ENCODE results near the gene FEZF1.

Gene FEZF1

GRCh38 chr7:122273117-122273516, 31.4 kb downstream of the FEZF1 start:
- H4K20me1 ChIP-seq (ENCODE audit: insufficient read depth, low read length): no peaks in the 10 kb centered on the region
- no peak for TF ChIP-seq EZH2 (IDR thresholded peaks at IDR 0.05; ENCODE audit: borderline replicate concordance, low read length)
- TF ChIP-seq, protein P1, sequence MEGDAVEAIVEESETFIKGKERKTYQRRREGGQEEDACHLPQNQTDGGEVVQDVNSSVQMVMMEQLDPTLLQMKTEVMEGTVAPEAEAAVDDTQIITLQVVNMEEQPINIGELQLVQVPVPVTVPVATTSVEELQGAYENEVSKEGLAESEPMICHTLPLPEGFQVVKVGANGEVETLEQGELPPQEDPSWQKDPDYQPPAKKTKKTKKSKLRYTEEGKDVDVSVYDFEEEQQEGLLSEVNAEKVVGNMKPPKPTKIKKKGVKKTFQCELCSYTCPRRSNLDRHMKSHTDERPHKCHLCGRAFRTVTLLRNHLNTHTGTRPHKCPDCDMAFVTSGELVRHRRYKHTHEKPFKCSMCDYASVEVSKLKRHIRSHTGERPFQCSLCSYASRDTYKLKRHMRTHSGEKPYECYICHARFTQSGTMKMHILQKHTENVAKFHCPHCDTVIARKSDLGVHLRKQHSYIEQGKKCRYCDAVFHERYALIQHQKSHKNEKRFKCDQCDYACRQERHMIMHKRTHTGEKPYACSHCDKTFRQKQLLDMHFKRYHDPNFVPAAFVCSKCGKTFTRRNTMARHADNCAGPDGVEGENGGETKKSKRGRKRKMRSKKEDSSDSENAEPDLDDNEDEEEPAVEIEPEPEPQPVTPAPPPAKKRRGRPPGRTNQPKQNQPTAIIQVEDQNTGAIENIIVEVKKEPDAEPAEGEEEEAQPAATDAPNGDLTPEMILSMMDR (IDR thresholded peaks at IDR 0.05; ENCODE audit: low read length): no peak
- H3K9ac ChIP-seq (ENCODE audit: low read length): no peak overlapping the region
- no peaks in the 10 kb centered on the region for H3K27me3 ChIP-seq (ENCODE audit: insufficient read depth, low read length)
- no peaks in the 10 kb centered on the region for H3K4me1 ChIP-seq (ENCODE audit: insufficient read depth, low read length, severe bottlenecking)
- H3K4me2 ChIP-seq (ENCODE audit: low read length): no peak overlapping the region
- H3K4me3 ChIP-seq (ENCODE audit: low read depth, low read length, poor library complexity, severe bottlenecking): no peak overlapping the region
- no peaks in the 10 kb centered on the region for H3K79me2 ChIP-seq (ENCODE audit: insufficient read depth, low read length)
- no peaks in the 10 kb centered on the region for H3F3A ChIP-seq (ENCODE audit: insufficient read depth, low read length)
- H3K27ac ChIP-seq (ENCODE audit: low read depth, low read length, poor library complexity, severe bottlenecking): no peak overlapping the region
- H3K9me3 ChIP-seq (ENCODE audit: low read length): no peaks in the 10 kb centered on the region
- H3K9me2 ChIP-seq (ENCODE audit: low read depth, low read length): no peaks in the 10 kb centered on the region
- no peak overlapping the region for H2AFZ ChIP-seq (ENCODE audit: low read length)
- no peaks in the 10 kb centered on the region for H3K36me3 ChIP-seq (ENCODE audit: insufficient read depth, low read length)

- no peaks in the 10 kb centered on the region for H3K9me2 ChIP-seq (ENCODE audit: low read depth, low read length)
- H3K9ac ChIP-seq (ENCODE audit: low read length): no peak overlapping the region
- no peaks in the 10 kb centered on the region for H3K4me1 ChIP-seq (ENCODE audit: insufficient read depth, low read length, severe bottlenecking)
- H3K27me3 ChIP-seq (ENCODE audit: insufficient read depth, low read length): no peaks in the 10 kb centered on the region
- no peaks in the 10 kb centered on the region for H4K20me1 ChIP-seq (ENCODE audit: insufficient read depth, low read length)
- no peaks in the 10 kb centered on the region for H3K79me2 ChIP-seq (ENCODE audit: insufficient read depth, low read length)
- H3F3A ChIP-seq (ENCODE audit: insufficient read depth, low read length): no peaks in the 10 kb centered on the region
- H2AFZ ChIP-seq (ENCODE audit: low read length): no peak overlapping the region
- H3K27ac ChIP-seq (ENCODE audit: low read depth, low read length, poor library complexity, severe bottlenecking): no peak overlapping the region
- H3K36me3 ChIP-seq (ENCODE audit: insufficient read depth, low read length): no peaks in the 10 kb centered on the region
- no peak overlapping the region for H3K4me3 ChIP-seq (ENCODE audit: low read depth, low read length, poor library complexity, severe bottlenecking)
- no peaks in the 10 kb centered on the region for H3K9me3 ChIP-seq (ENCODE audit: low read length)
- H3K4me2 ChIP-seq (ENCODE audit: low read length): no peak overlapping the region
- TF ChIP-seq, protein P1 (IDR thresholded peaks at IDR 0.05; ENCODE audit: low read length): no peak
- TF ChIP-seq EZH2 (IDR thresholded peaks at IDR 0.05; ENCODE audit: borderline replicate concordance, low read length): no peak
Measured at GRCh38 chr7:122269241-122269640, 35.3 kb downstream of the FEZF1 start.

DNA sequence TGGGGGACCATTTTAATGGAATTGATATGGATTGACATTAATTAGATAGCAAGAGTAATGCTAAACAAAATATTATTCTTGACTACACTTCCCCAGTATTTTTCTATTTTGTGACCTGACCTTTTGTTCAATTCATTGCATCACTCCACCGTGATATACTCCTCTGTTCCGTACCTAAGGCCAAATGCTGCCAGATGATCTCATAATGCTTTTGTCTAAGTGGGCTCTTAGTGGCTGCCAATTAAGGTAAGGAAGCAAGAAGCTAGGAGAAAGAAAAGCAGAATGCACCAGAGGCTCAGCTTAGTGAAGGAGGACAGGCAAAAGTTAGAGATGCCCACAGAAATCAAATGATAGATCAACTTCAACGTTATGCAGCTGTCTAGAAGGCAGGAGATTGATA, 36.4 kb downstream of the FEZF1 start:
- no peak for TF ChIP-seq EZH2 (IDR thresholded peaks at IDR 0.05; ENCODE audit: borderline replicate concordance, low read length)
- TF ChIP-seq, protein P1 (IDR thresholded peaks at IDR 0.05; ENCODE audit: low read length): no peak
- Histone ChIP-seq H3F3A (ENCODE audit: insufficient read depth, low read length) (no peaks in the 10 kb centered on the region), H3K9ac (ENCODE audit: low read length) (no peak overlapping the region), H3K36me3 (ENCODE audit: insufficient read depth, low read length) (no peaks in the 10 kb centered on the region), H3K27ac (ENCODE audit: low read depth, low read length, poor library complexity, severe bottlenecking) (no peak overlapping the region), H3K4me1 (ENCODE audit: insufficient read depth, low read length, severe bottlenecking) (no peaks in the 10 kb centered on the region), H3K4me2 (ENCODE audit: low read length) (no peak overlapping the region), H3K79me2 (ENCODE audit: insufficient read depth, low read length) (no peaks in the 10 kb centered on the region), H3K9me2 (ENCODE audit: low read depth, low read length) (no peaks in the 10 kb centered on the region), H3K27me3 (ENCODE audit: insufficient read depth, low read length) (no peaks in the 10 kb centered on the region), H3K9me3 (ENCODE audit: low read length) (no peaks in the 10 kb centered on the region), H3K4me3 (ENCODE audit: low read depth, low read length, poor library complexity, severe bottlenecking) (no peak overlapping the region), H4K20me1 (ENCODE audit: insufficient read depth, low read length) (no peaks in the 10 kb centered on the region), H2AFZ (ENCODE audit: low read length) (no peak overlapping the region)

Data from OCI-LY1 (cell line).